Loucy (cell line): ENCODE measurements around the gene NFAT5.

Experiments
- H2AFZ ChIP-seq: fragments of 200-600 bp; sonication (generic); 2 replicates; pipeline ENCODE4 v1.6.0; 2016; ENCODE audit warnings: antibody characterized with exemption, mild to moderate bottlenecking, low read length, moderate library complexity
- H3F3A ChIP-seq: fragments of 200-600 bp; 2 replicates; pipeline ENCODE4 v1.6.0; 2016; ENCODE audit warnings: antibody characterized with exemption, low read depth, mild to moderate bottlenecking
- H3K27me3 ChIP-seq: fragments of 200-600 bp; sonication (generic); 2 replicates; pipeline ENCODE4 v1.6.1; 2014; ENCODE audit warnings: low read length, mild to moderate bottlenecking; ENCODE audit not compliant: insufficient read depth, poor library complexity, severe bottlenecking
- H3K36me3 ChIP-seq: fragments of 200-600 bp; sonication (generic); 2 replicates; pipeline ENCODE4 v1.6.1; 2016; ENCODE audit warnings: low read length; ENCODE audit not compliant: insufficient read depth
- H3K4me1 ChIP-seq: fragments of 200-600 bp; sonication (generic); 2 replicates; pipeline ENCODE4 v1.5.1; 2014; ENCODE audit warnings: low read length, mild to moderate bottlenecking; ENCODE audit not compliant: insufficient read depth, poor library complexity, severe bottlenecking
- H3K4me2 ChIP-seq: fragments of 200-600 bp; sonication (generic); 2 replicates; pipeline ENCODE4 v1.6.0; 2014; ENCODE audit warnings: antibody characterized with exemption, low read length, low read depth, mild to moderate bottlenecking; ENCODE audit not compliant: poor library complexity, severe bottlenecking
- H3K4me3 ChIP-seq: fragments of 200-600 bp; sonication (generic); 2 replicates; pipeline ENCODE4 v1.5.1; 2014; ENCODE audit warnings: low read length, mild to moderate bottlenecking, mixed read lengths; ENCODE audit not compliant: poor library complexity, severe bottlenecking
- H3K79me2 ChIP-seq: fragments of 200-600 bp; sonication (generic); 2 replicates; pipeline ENCODE4 v1.6.1; 2014; ENCODE audit warnings: low read length; ENCODE audit not compliant: insufficient read depth
- H3K9ac ChIP-seq: fragments of 200-600 bp; sonication (generic); 2 replicates; pipeline ENCODE4 v1.6.0; 2014; ENCODE audit warnings: mild to moderate bottlenecking, low read depth, low read length, moderate library complexity; ENCODE audit not compliant: poor library complexity, severe bottlenecking
- H3K9me2 ChIP-seq: fragments of 200-600 bp; sonication (generic); replicated peaks from 2 replicates; pipeline ENCODE4 v1.6.1; 2016; ENCODE audit warnings: low read depth, low read length, mixed read lengths
- H3K9me3 ChIP-seq: fragments of 200-600 bp; sonication (generic); 2 replicates; pipeline ENCODE4 v1.6.1; 2014; ENCODE audit warnings: mild to moderate bottlenecking, antibody characterized with exemption, low read length, low read depth; ENCODE audit not compliant: insufficient read depth
- H4K20me1 ChIP-seq: fragments of 200-600 bp; sonication (generic); 2 replicates; pipeline ENCODE4 v1.6.0; 2014; ENCODE audit warnings: antibody characterized with exemption, low read length, mild to moderate bottlenecking; ENCODE audit not compliant: insufficient read depth, poor library complexity, severe bottlenecking
- EZH2phosphoT487 ChIP-seq: fragments of 200-600 bp; IDR thresholded peaks from 2 replicates; pipeline ENCODE4 v1.6.1; 2018; ENCODE audit warnings: antibody characterized with exemption, mild to moderate bottlenecking, moderate library complexity, borderline replicate concordance
- TF ChIP-seq, protein P1 (sequence below): fragments of 200-600 bp; sonication (generic); conservative IDR thresholded peaks from 2 replicates; pipeline ENCODE4 v1.5.1; 2014; ENCODE audit warnings: mild to moderate bottlenecking, antibody characterized with exemption, low read length

NFAT5 gene

DNA sequence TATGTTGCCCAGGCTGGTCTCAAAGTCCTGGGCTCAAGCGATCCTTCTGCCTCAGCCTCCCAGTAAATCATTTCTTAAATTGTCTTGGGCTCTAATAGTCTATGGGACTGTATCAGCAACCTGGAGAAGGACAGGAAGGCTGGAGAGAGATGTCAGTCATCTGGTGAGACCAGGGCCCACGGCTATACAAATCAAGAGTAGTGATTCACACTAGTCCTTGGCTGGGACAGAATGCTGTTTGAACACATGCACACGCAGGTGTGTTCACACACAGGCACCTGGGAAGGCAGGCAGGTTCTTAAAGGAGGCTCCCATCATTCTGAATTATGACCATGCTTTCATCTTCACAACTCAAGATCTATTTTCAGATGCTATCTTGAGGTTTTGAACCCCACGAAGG lies 146.5 kb downstream of the NFAT5 start:
- H3K36me3 ChIP-seq, result no peaks in the 10 kb centered on the region
- H3K9ac ChIP-seq, result no peak overlapping the region
- TF ChIP-seq, protein P1, sequence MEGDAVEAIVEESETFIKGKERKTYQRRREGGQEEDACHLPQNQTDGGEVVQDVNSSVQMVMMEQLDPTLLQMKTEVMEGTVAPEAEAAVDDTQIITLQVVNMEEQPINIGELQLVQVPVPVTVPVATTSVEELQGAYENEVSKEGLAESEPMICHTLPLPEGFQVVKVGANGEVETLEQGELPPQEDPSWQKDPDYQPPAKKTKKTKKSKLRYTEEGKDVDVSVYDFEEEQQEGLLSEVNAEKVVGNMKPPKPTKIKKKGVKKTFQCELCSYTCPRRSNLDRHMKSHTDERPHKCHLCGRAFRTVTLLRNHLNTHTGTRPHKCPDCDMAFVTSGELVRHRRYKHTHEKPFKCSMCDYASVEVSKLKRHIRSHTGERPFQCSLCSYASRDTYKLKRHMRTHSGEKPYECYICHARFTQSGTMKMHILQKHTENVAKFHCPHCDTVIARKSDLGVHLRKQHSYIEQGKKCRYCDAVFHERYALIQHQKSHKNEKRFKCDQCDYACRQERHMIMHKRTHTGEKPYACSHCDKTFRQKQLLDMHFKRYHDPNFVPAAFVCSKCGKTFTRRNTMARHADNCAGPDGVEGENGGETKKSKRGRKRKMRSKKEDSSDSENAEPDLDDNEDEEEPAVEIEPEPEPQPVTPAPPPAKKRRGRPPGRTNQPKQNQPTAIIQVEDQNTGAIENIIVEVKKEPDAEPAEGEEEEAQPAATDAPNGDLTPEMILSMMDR, result no peak
- no peak for TF ChIP-seq EZH2phosphoT487
- no peaks in the 10 kb centered on the region for H3K9me2 ChIP-seq
- H4K20me1 ChIP-seq, result no peaks in the 10 kb centered on the region
- H3K79me2 ChIP-seq, result no peaks in the 10 kb centered on the region
- no peaks in the 10 kb centered on the region for H3K4me1 ChIP-seq
- no peak overlapping the region for H3K4me3 ChIP-seq
- no peaks in the 10 kb centered on the region for H3K27me3 ChIP-seq
- H2AFZ ChIP-seq, result no peak overlapping the region
- H3K9me3 ChIP-seq, result no peaks in the 10 kb centered on the region
- no peaks in the 10 kb centered on the region for H3F3A ChIP-seq
- H3K4me2 ChIP-seq, result no peak overlapping the region

DNA sequence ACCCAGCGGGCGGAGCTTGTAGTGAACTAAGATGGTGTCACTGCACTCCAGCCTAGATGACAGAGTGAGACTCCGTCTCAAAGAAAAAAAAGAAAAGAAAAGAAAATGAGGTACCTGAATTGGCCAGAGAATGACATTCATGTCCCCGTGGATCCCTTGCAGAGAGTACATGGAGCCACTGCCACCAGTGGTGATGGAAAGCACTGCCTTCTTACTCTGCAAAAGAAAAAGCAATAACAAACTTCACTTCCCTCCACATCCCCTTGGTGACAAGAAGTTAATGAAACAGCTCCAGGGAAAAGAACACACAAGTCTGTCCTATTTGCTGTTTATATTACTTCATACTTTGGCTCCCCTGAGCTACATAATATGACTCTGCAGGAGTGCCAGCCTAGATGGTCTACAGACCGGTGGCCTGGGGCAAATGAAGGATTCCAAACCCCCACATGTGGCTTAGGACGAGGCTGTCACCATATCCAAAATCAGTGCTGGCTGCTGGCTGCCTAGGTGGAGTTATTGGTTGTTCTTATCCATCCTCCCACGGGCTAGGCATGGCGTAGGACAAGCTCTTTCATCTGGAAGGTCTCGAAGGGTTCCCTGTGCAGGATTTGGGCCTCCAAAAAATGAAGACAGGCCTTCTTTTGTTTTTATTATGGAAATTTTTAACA lies 147.3 kb downstream of the NFAT5 start:
- H3K4me1 ChIP-seq, result no peaks in the 10 kb centered on the region
- H3K4me2 ChIP-seq, result no peak overlapping the region
- no peak overlapping the region for H3K9ac ChIP-seq
- no peaks in the 10 kb centered on the region for H3K36me3 ChIP-seq
- no peaks in the 10 kb centered on the region for H3K27me3 ChIP-seq
- no peaks in the 10 kb centered on the region for H4K20me1 ChIP-seq
- no peaks in the 10 kb centered on the region for H3K79me2 ChIP-seq
- no peak overlapping the region for H2AFZ ChIP-seq
- H3F3A ChIP-seq, result no peaks in the 10 kb centered on the region
- no peak overlapping the region for H3K4me3 ChIP-seq
- TF ChIP-seq EZH2phosphoT487, result no peak
- TF ChIP-seq, protein P1, result no peak
- no peaks in the 10 kb centered on the region for H3K9me3 ChIP-seq
- no peaks in the 10 kb centered on the region for H3K9me2 ChIP-seq

DNA sequence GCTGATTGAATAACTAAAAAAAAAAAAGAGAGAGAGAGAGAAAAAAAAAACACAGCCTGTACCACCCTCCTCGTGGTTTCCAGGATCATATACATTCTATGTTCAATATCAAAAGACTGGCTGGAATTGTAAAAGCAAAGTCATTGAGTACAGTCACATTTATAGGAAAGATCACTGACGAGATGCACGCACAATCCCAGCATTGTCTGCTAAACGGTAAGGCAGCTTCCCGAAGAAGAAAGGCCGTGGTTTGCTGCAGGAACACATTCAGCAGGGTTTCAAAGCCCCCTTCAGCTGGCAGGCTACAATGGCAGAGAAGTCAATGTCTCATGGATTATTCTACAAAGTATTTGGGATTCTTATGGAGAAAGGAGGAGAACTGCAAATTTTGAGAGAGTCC lies 151.3 kb downstream of the NFAT5 start:
- TF ChIP-seq, protein P1, result no peak
- TF ChIP-seq EZH2phosphoT487, result no peak
- no peaks in the 10 kb centered on the region for H3K4me1 ChIP-seq
- H3F3A ChIP-seq, result no peaks in the 10 kb centered on the region

More for the DNA sequence above, 151.3 kb downstream of the NFAT5 start:
- Histone ChIP-seq H2AFZ (no peak overlapping the region), H3K9me3 (no peaks in the 10 kb centered on the region), H3K4me2 (no peak overlapping the region), H3K9ac (no peak overlapping the region), H3K27me3 (no peaks in the 10 kb centered on the region), H3K4me3 (no peak overlapping the region), H3K79me2 (no peaks in the 10 kb centered on the region), H3K36me3 (no peaks in the 10 kb centered on the region), H4K20me1 (no peaks in the 10 kb centered on the region), H3K9me2 (no peaks in the 10 kb centered on the region)
